Prostate gland (tissue), 2 donors: ENCODE results near the gene FAM107B. TPM values are rescaled to one million over a fixed set of nuclear protein-coding genes. Genes with fewer than 3 reads are reported as not detected.

Source experiments
- DNase-seq: peaks from one replicate; pipeline ENCODE4 v3.0.0-alpha.2; 2019; ENCODE audit warnings: low spot score
- H3K27ac ChIP-seq, 2 donors: fragments of 200-600 bp; sonication (generic); 2 replicates each; pipeline ENCODE4 v1.5.1; 2017 to 2019
- H3K27me3 ChIP-seq: fragments of 200-600 bp; sonication (generic); replicated peaks from 2 replicates; pipeline ENCODE4 v1.5.1; 2019; ENCODE audit not compliant: insufficient read depth
- H3K36me3 ChIP-seq, 2 donors: fragments of 200-600 bp; sonication (generic); 1 replicate in 1 of 2; 2 replicates in 1 of 2; pipeline versions ENCODE4 v1.5.1 to v1.8.1; 2017 to 2019
- H3K4me1 ChIP-seq: fragments of 200-600 bp; sonication (generic); replicated peaks from 2 replicates; pipeline ENCODE4 v1.5.1; 2019
- H3K4me3 ChIP-seq, 2 donors: fragments of 200-600 bp; sonication (generic); 2 replicates each; pipeline ENCODE4 v1.5.1; 2017 to 2019
- H3K9me3 ChIP-seq: fragments of 200-600 bp; sonication (generic); 2 replicates; pipeline ENCODE4 v1.5.1; 2017
- CTCF ChIP-seq, 4 experiments: fragments of 200-600 bp in 2 of 4; fragments of 450-650 bp in 2 of 4; sonication (generic) in 2 of 4; IDR thresholded peaks; 1 replicate in 3 of 4; 2 replicates in 1 of 4; pipeline ENCODE4 v1.5.1; 2016 to 2019; ENCODE audit warnings: antibody characterized with exemption in 4 of 4, mild to moderate bottlenecking in 2 of 4, moderate library complexity in 2 of 4
- POLR2A ChIP-seq: fragments of 450-650 bp; IDR thresholded peaks from one replicate; pipeline ENCODE4 v1.6.1; 2016; ENCODE audit warnings: antibody characterized with exemption, mild to moderate bottlenecking
- POLR2AphosphoS5 ChIP-seq: sonication (generic); formaldehyde crosslinking; IDR thresholded peaks from one replicate; pipeline ENCODE4 v1.6.1; 2017; ENCODE audit warnings: antibody characterized with exemption
- WGBS: methylation state at CpG from one replicate; pipeline ENCODE4 v1.1.5; 2018; 5-methylcytosine and 5-hydroxymethylcytosine counted together
- intact Hi-C: fragments of 100-400 bp; cut with DNase I; formaldehyde crosslinking; loops from one replicate; pipeline ENCODE4 v1.14.2; 2022
- total RNA-seq, 2 donors: library from RNA; depleted of rRNA; stranded (reverse); fragments of >200 nt; gene quantifications; one replicate each; pipeline ENCODE4 v1.1.0, GENCODE V29; 2016

FAM107B gene
- total RNA-seq, 2 donors from 2014 or later: 32.9 to 63.9 TPM

DNA sequence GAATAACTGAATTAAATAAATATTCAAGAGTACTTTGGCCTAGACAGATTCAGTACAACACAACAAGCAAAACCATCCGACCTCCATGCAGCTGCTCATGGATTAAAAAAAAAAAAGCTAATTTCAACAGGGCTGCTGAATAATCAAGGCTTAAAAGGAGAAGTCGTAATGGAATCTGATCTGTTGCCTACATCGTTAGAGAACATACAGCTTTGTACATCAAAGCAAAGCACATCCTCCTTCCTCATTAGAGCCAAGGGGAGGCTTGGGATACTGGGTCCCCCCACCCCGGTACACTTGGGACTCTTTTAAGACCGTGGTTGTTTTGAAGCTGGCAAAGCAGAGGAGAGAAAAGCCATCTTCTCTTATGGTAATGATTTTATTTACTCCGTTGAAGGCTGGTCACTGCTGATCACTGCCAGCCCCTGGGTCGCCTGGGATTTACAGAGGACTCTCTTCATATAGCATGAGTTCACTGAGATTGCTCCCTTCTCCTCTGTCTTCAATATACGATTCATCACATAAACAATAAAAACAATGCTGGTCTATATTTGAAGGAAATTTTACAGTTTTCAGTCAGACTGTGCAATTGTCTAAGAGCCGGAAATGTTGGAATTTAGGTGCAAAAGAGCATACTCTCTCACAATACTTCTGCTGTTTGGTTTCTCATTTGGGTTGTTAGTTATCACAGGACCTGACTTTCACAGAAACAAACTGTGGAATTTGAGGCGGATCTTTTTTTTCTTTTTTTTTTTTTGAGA lies 148.8 kb downstream of the FAM107B start:
- Histone ChIP-seq H3K4me3 (no peak overlapping the region), H3K27me3 (no peaks in the 10 kb centered on the region), H3K36me3 (no peaks in the 10 kb centered on the region), H3K27ac (peak overlapping the region in 1 of 2 donors; percentile 14), H3K4me1 (no peaks in the 10 kb centered on the region), H3K9me3 (no peaks in the 10 kb centered on the region)
- intact Hi-C loops: no loop called here
- TF ChIP-seq POLR2AphosphoS5 (no peak), CTCF (IDR thresholded peaks at IDR 0.05) (no peak), POLR2A (no peak)
- no peak for DNase-seq
- WGBS: 56% methylated on average over 10 of the region's 10 CpGs

GRCh38 chr10:14625192-14625631 lies 149.5 kb downstream of the FAM107B start:
- no peak for DNase-seq
- Histone ChIP-seq H3K9me3 (no peaks in the 10 kb centered on the region), H3K27me3 (no peaks in the 10 kb centered on the region), H3K4me3 (no peak overlapping the region), H3K27ac (peak overlapping the region in 1 of 2 donors; percentile 14), H3K36me3 (no peaks in the 10 kb centered on the region), H3K4me1 (no peaks in the 10 kb centered on the region)
- intact Hi-C loops: no loop called here
- 40% methylated on average over 7 of the region's 7 CpGs for WGBS
- no peak for TF ChIP-seq CTCF (IDR thresholded peaks at IDR 0.05)

DNA sequence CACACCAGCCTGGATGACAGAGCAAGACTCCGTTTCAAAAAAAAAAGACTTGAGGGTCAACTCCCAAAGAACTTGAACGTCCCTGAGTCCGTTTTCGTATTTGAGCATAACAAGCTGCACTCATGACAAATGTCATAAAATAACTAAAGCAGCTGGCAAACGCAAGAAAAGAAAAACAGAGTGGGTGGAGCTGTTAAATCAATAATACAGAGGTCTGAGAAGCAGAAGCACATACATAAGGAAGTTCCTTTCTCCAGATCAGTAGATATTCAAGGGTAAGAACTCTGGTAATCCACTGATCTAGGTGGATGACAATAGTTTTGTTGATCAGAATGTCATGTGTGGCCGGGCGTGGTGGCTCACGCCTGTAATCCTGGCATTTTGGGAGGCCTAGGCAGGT lies 150.1 kb downstream of the FAM107B start:
- Histone ChIP-seq H3K27me3 (no peaks in the 10 kb centered on the region), H3K27ac (peak overlapping the region in 1 of 2 donors; percentile 5), H3K36me3 (no peaks in the 10 kb centered on the region), H3K4me3 (no peak overlapping the region), H3K4me1 (no peaks in the 10 kb centered on the region), H3K9me3 (no peaks in the 10 kb centered on the region)
- WGBS: 80% methylated on average over 8 of the region's 8 CpGs
- TF ChIP-seq POLR2AphosphoS5 (peak; percentile 60), POLR2A (no peak)
- intact Hi-C loops: no loop called here
- no peak for DNase-seq

- no peak for TF ChIP-seq CTCF (IDR thresholded peaks at IDR 0.05)
- TF ChIP-seq POLR2A: no peak
- TF ChIP-seq POLR2AphosphoS5: no peak
- H3K36me3 ChIP-seq: no peaks in the 10 kb centered on the region
- H3K4me1 ChIP-seq: no peaks in the 10 kb centered on the region
- no peaks in the 10 kb centered on the region for H3K27me3 ChIP-seq
- H3K9me3 ChIP-seq: no peaks in the 10 kb centered on the region
- intact Hi-C loops: no loop called here
- H3K27ac ChIP-seq: no peak overlapping the region
- no peak for DNase-seq
- H3K4me3 ChIP-seq: no peak overlapping the region
- 81% methylated on average over 3 of the region's 3 CpGs for WGBS
Measured at GRCh38 chr10:14623931-14624330, 150.8 kb downstream of the FAM107B start.

GRCh38 chr10:14621037-14621436 lies 153.7 kb downstream of the FAM107B start:
- WGBS: 56% methylated on average over 1 of the region's 1 CpG
- Histone ChIP-seq H3K4me3 (no peak overlapping the region), H3K9me3 (no peaks in the 10 kb centered on the region), H3K4me1 (no peaks in the 10 kb centered on the region), H3K36me3 (no peaks in the 10 kb centered on the region), H3K27ac (no peak overlapping the region), H3K27me3 (no peaks in the 10 kb centered on the region)
- no peak for TF ChIP-seq POLR2A
- no peak for TF ChIP-seq POLR2AphosphoS5
- no peak for TF ChIP-seq CTCF (IDR thresholded peaks at IDR 0.05)
- intact Hi-C loops: no loop called here
- no peak for DNase-seq
